Spleen (tissue), 11 donors: ENCODE results near the gene FHIT. TPM values are rescaled to one million over a fixed set of nuclear protein-coding genes. Genes with fewer than 3 reads are reported as not detected.

ENCODE experiments used
- DNase-seq: peaks from one replicate; pipeline ENCODE4 v3.0.0-alpha.2; 2020
- H3K27ac ChIP-seq, 8 donors: fragments of 200-600 bp; sonication (generic) in 7 of 8; 1 replicate in 4 of 8; 2 replicates in 4 of 8; pipeline versions ENCODE4 v1.5.0 to v1.8.0; 2016 to 2021; ENCODE audit warnings: inconsistent platforms in 4 of 8, mild to moderate bottlenecking in 4 of 8, moderate library complexity in 1 of 8
- H3K27me3 ChIP-seq, 7 donors: fragments of 200-600 bp; sonication (generic) in 6 of 7; replicated peaks in 1 of 7; 1 replicate in 4 of 7; 2 replicates in 3 of 7; pipeline versions ENCODE4 v1.5.0 to v1.8.0; 2016 to 2021; ENCODE audit warnings: inconsistent platforms in 3 of 7, mild to moderate bottlenecking in 1 of 7
- H3K36me3 ChIP-seq, 6 donors: fragments of 200-600 bp; sonication (generic) in 5 of 6; 1 replicate in 4 of 6; 2 replicates in 2 of 6; pipeline versions ENCODE4 v1.5.0 to v1.8.0; 2016 to 2021; ENCODE audit warnings: inconsistent platforms in 2 of 6
- H3K4me1 ChIP-seq, 6 donors: fragments of 200-600 bp; sonication (generic) in 5 of 6; 1 replicate in 3 of 6; 2 replicates in 3 of 6; pipeline versions ENCODE4 v1.5.0 to v1.8.0; 2016 to 2021; ENCODE audit warnings: inconsistent platforms in 3 of 6
- H3K4me3 ChIP-seq, 8 donors: fragments of 200-600 bp; sonication (generic) in 7 of 8; 1 replicate in 4 of 8; 2 replicates in 4 of 8; pipeline versions ENCODE4 v1.5.0 to v1.8.0; 2016 to 2021; ENCODE audit warnings: inconsistent platforms in 4 of 8, mild to moderate bottlenecking in 4 of 8, moderate library complexity in 2 of 8
- H3K9me3 ChIP-seq, 8 donors: fragments of 200-600 bp; sonication (generic) in 7 of 8; 1 replicate in 4 of 8; 2 replicates in 4 of 8; pipeline versions ENCODE4 v1.5.0 to v1.8.0; 2016 to 2021; ENCODE audit warnings: inconsistent platforms in 4 of 8
- CTCF ChIP-seq, 11 experiments: fragments of 200-600 bp in 7 of 11; fragments of 450-650 bp in 4 of 11; sonication (generic) in 4 of 11; IDR thresholded peaks in 8 of 11; conservative IDR thresholded peaks in 3 of 11; 1 replicate in 7 of 11; 2 replicates in 4 of 11; pipeline versions ENCODE4 v1.4.0 to v1.8.0; 2016 to 2021; ENCODE audit warnings: antibody characterized with exemption in 11 of 11, inconsistent platforms in 4 of 11, mild to moderate bottlenecking in 1 of 11
- POLR2A ChIP-seq, 3 donors: fragments of 450-650 bp; IDR thresholded peaks; one replicate each; pipeline ENCODE4 v1.5.1; 2017; ENCODE audit warnings: antibody characterized with exemption in 3 of 3, mild to moderate bottlenecking in 1 of 3
- POLR2AphosphoS5 ChIP-seq, 3 donors: sonication (generic); formaldehyde crosslinking; IDR thresholded peaks; one replicate each; pipeline ENCODE4 v1.5.1; 2017; ENCODE audit warnings: antibody characterized with exemption in 3 of 3
- WGBS, 5 donors: extraction: QIAGEN DNeasy Blood & Tissue Kit in 3 of 5; methylation state at CpG; one replicate each; pipeline versions ENCODE4 v1.1.5 to v1.1.7; 2013 to 2018; 5-methylcytosine and 5-hydroxymethylcytosine counted together
- intact Hi-C: fragments of 100-400 bp; cut with DNase I; formaldehyde crosslinking; loops from one replicate; pipeline ENCODE4 v1.15.0; 2023; ENCODE audit warnings: low total_unique reads
- polyA plus RNA-seq, 3 donors: library from polyadenylated mRNA; stranded (reverse); fragments of 200-250 nt; gene quantifications; one replicate each; pipeline ENCODE4 v1.2.1, GENCODE V29; 2013
- total RNA-seq, 7 donors: library from RNA; depleted of rRNA in 3 of 7; stranded (reverse); fragments of >200 nt in 3 of 7; fragmentation: NEBNext Ultra II Directional in 4 of 7; extraction: Animal tissue kit (Norgen Biotek cat#: 25700) in 4 of 7; gene quantifications; one replicate each; pipeline versions ENCODE4 v1.1.0 to v1.2.1, GENCODE V29; 2016 to 2021
- donor health status: healthy with polysubstance abuse.
- donor health status: DM: no; HTN: no; CAD: no; lungs with moderate emphysema.
- donor health status: DM: no; HTN: no; CAD: no.
- donor health status: Bipolar disorder and iron deficiency.
- donor health status: healthy.
- donor health status: DM: no; HTN: no; CAD: no.
- donor health status: DM: yes; HTN: yes; CAD: no.

FHIT gene
- total and polyA plus RNA-seq, 10 donors = 4.1 to 23.1 (median 12.2) TPM

DNA sequence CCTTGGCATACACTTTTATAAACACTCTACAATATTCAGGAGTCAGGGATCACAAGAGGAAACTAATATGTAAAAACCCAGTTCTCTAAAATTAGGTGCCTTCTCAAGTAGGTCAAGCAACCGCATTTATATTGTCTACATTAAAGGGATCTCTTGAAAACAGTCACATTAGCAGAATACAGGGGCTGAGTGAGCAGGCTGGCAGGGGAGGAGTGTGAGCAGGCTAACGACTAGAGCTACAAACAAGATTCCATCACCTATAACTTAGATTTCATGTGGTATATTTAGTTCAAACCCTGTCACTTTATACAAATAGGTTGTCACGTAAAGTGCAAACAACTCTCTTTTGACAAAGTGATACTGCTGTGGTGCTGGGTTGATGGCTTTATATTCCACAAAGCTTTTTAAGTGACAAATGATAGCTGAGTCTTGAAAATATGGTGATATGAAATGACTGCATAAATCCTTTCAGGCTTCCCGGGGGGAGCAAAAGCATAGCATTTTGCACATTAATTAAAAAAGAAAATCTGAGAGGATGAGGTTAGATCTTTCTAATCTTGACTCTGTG is 937.9 kb downstream of the FHIT start:
- no peak for DNase-seq
- intact Hi-C loops = no loop called here
- Histone ChIP-seq H3K4me3 (no peak overlapping the region), H3K4me1 (no peaks in the 10 kb centered on the region), H3K36me3 (no peaks in the 10 kb centered on the region), H3K27ac (no peak overlapping the region), H3K27me3 (no peaks in the 10 kb centered on the region), H3K9me3 (peaks cover 0 to 9% (median 0%) of the 10 kb centered on the region in 8 donors)
- TF ChIP-seq POLR2AphosphoS5 (IDR thresholded peaks at IDR 0.05) (no peak), POLR2A (IDR thresholded peaks at IDR 0.05) (no peak), CTCF (IDR thresholded peaks at IDR 0.05 in 8 of 11, conservative IDR thresholded peaks at IDR 0.05 in 3 of 11) (no peak)
- 70 to 82% (median 77%) methylated on average over 4 of the region's 4 CpGs for WGBS, 5 donors

DNA sequence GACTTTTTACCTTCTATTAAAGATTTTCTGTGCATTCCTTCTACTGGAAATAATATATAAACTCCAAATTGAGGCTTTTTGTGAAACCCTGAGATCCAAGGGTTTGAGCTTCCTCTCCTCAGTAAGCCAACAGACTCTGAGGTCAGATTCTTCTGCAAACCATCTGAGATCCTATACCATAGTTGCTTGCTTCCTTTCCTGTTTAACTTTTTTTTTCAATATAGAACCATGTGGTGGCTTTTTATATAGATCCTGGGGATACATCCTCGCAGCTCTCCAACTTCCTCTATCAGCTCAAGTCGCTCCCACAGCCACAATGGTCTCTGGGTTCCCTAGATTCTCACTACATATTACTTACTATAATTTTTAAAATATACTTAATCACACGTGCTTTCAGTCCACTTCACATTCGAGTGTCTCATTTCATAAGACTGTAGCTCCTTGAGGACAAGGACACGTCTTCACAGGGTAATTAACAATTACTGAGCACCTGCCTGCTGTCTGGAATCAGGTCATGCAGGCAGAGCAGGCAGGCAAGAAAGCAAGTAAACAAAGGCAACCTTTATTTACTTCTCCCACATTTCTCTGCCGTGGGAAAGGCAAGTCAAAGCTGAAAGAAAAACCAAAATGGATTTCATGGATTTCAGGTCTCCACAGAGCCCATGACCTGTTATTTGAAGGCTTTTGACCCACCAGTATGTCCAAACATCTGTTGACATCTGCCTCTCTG is 941.5 kb downstream of the FHIT start:
- 68 to 82% (median 80%) methylated on average over 6 of the region's 6 CpGs for WGBS, 5 donors
- no peaks in the 10 kb centered on the region for H3K4me1 ChIP-seq
- TF ChIP-seq POLR2AphosphoS5 (IDR thresholded peaks at IDR 0.05) (no peak), POLR2A (IDR thresholded peaks at IDR 0.05) (no peak), CTCF (IDR thresholded peaks at IDR 0.05 in 8 of 11, conservative IDR thresholded peaks at IDR 0.05 in 3 of 11) (no peak)
- H3K9me3 ChIP-seq = peaks cover 0 to 1% (median 0%) of the 10 kb centered on the region in 8 donors
- H3K36me3 ChIP-seq = no peaks in the 10 kb centered on the region
- H3K27me3 ChIP-seq = no peaks in the 10 kb centered on the region
- no peak overlapping the region for H3K27ac ChIP-seq
- intact Hi-C loops = no loop called here
- H3K4me3 ChIP-seq = no peak overlapping the region
- DNase-seq = no peak

- no peak for DNase-seq
- Histone ChIP-seq H3K27me3 (no peaks in the 10 kb centered on the region), H3K27ac (no peak overlapping the region), H3K4me3 (no peak overlapping the region), H3K4me1 (no peaks in the 10 kb centered on the region), H3K9me3 (no peaks in the 10 kb centered on the region), H3K36me3 (no peaks in the 10 kb centered on the region)
- intact Hi-C loops = no loop called here
- TF ChIP-seq POLR2A (IDR thresholded peaks at IDR 0.05) (no peak), POLR2AphosphoS5 (IDR thresholded peaks at IDR 0.05) (no peak), CTCF (IDR thresholded peaks at IDR 0.05 in 8 of 11, conservative IDR thresholded peaks at IDR 0.05 in 3 of 11) (no peak)
- WGBS, 5 donors = 85 to 96% (median 90%) methylated on average over 3 of the region's 3 CpGs
Measured at GRCh38 chr3:60308808-60309207, 942.4 kb downstream of the FHIT start.

DNA sequence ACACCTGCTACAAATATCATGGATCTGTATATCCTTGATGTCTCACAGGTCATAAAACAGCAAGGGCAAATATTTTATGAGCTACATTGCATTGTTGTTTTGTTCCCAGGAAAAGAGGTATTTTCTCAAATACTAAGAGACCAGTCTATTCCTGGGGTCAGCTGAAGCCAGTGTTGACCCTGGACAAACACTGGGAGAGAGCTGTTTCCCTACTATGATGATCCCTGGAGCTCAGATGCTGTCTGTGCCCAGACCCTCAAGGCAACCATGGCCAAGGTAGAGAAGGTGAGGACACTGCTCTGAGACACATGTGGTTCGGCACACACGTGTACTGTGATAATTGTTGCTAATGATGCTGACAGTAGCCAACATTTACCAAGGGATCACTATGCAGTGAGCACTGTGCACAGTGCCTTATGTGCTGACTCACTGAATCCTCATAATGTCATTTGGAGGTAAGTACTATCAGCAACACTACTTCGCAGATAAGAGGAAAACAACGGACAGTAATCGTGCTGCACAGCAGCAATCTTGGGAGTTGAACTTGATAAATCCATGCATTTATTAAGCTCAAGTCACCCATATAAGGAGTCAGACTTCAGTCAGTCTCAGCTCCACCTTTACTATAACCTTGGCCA is 943.6 kb downstream of the FHIT start:
- intact Hi-C loops = no loop called here
- 91 to 97% (median 95%) methylated on average over 5 of the region's 5 CpGs for WGBS, 5 donors
- Histone ChIP-seq H3K27me3 (no peaks in the 10 kb centered on the region), H3K9me3 (no peaks in the 10 kb centered on the region), H3K4me1 (no peaks in the 10 kb centered on the region), H3K27ac (no peak overlapping the region), H3K36me3 (no peaks in the 10 kb centered on the region), H3K4me3 (no peak overlapping the region)
- no peak for DNase-seq
- TF ChIP-seq POLR2A (IDR thresholded peaks at IDR 0.05) = no peak
- no peak for TF ChIP-seq CTCF (IDR thresholded peaks at IDR 0.05 in 8 of 11, conservative IDR thresholded peaks at IDR 0.05 in 3 of 11)
- no peak for TF ChIP-seq POLR2AphosphoS5 (IDR thresholded peaks at IDR 0.05)
